ENCODE results near the gene DSTYK. TPM values are rescaled to one million over a fixed set of nuclear protein-coding genes. Genes with fewer than 3 reads are reported as not detected.
"Not testable (repeated sequence)": the region's sequence is repeated elsewhere in the genome, so short reads cannot be mapped to it uniquely, and the experiment has no call there.

The DSTYK gene
- total RNA-seq, 3 donors from 2014 or later = 13.8 to 15.9 (median 15.0) TPM

GRCh38 chr1:205233986-205234385 is 22.5 kb upstream of the DSTYK start:
- H3K36me3 Mint-ChIP-seq (ENCODE audit: insufficient read depth); H3K9me3 Mint-ChIP-seq; DNase-seq; H3K27me3 Mint-ChIP-seq (ENCODE audit: low read depth); H3K4me3 Mint-ChIP-seq; ATAC-seq: not testable (repeated sequence)
- peaks cover 30% of the 10 kb centered on the region for H3K4me1 Mint-ChIP-seq (ENCODE audit: low read depth)

GRCh38 chr1:205232945-205233397 is 21.5 kb upstream of the DSTYK start:
- peaks cover 30% of the 10 kb centered on the region for H3K4me1 Mint-ChIP-seq (ENCODE audit: low read depth)
- ATAC-seq = no peak
- no peaks in the 10 kb centered on the region for H3K36me3 Mint-ChIP-seq (ENCODE audit: insufficient read depth)

GRCh38 chr1:205232127-205232820 is 20.8 kb upstream of the DSTYK start:
- Mint-ChIP-seq H3K9me3 (no peaks in the 10 kb centered on the region), H3K36me3 (ENCODE audit: insufficient read depth) (no peaks in the 10 kb centered on the region), H3K4me1 (ENCODE audit: low read depth) (peaks cover 26% of the 10 kb centered on the region), H3K27me3 (ENCODE audit: low read depth) (no peaks in the 10 kb centered on the region), H3K4me3 (no peak overlapping the region)
- DNase-seq (no peak), ATAC-seq (no peak)

More at GRCh38 chr1:205232945-205233397, 21.5 kb upstream of the DSTYK start:
- H3K9me3 Mint-ChIP-seq = no peaks in the 10 kb centered on the region
- no peak for DNase-seq
- H3K27me3 Mint-ChIP-seq (ENCODE audit: low read depth) = no peaks in the 10 kb centered on the region
- H3K4me3 Mint-ChIP-seq = no peak overlapping the region

GRCh38 chr1:205230982-205231381 is 19.5 kb upstream of the DSTYK start:
- ATAC-seq (no peak), DNase-seq (no peak)
- peaks cover 26% of the 10 kb centered on the region for H3K4me1 Mint-ChIP-seq (ENCODE audit: low read depth)
- H3K27me3 Mint-ChIP-seq (ENCODE audit: low read depth) = peaks cover 8% of the 10 kb centered on the region
- H3K9me3 Mint-ChIP-seq = no peaks in the 10 kb centered on the region
- H3K4me3 Mint-ChIP-seq = no peak overlapping the region
- H3K36me3 Mint-ChIP-seq (ENCODE audit: insufficient read depth) = no peaks in the 10 kb centered on the region

GRCh38 chr1:205229916-205230700 is 18.6 kb upstream of the DSTYK start:
- Mint-ChIP-seq H3K36me3 (ENCODE audit: insufficient read depth) (no peaks in the 10 kb centered on the region), H3K4me3 (peak overlapping the region; percentile 92), H3K4me1 (ENCODE audit: low read depth) (peaks cover 26% of the 10 kb centered on the region), H3K27me3 (ENCODE audit: low read depth) (peaks cover 10% of the 10 kb centered on the region), H3K9me3 (no peaks in the 10 kb centered on the region)
- ATAC-seq (no peak), DNase-seq (no peak)

- peak; percentile 60 to 67 for ATAC-seq
- Mint-ChIP-seq H3K36me3 (ENCODE audit: insufficient read depth) (no peaks in the 10 kb centered on the region), H3K9me3 (no peaks in the 10 kb centered on the region), H3K4me1 (ENCODE audit: low read depth) (peaks cover 26% of the 10 kb centered on the region), H3K4me3 (peak overlapping the region; percentile 92), H3K27me3 (ENCODE audit: low read depth) (peaks cover 10% of the 10 kb centered on the region)
- DNase-seq = peak; percentile 60
Observed at GRCh38 chr1:205229399-205229871, 17.9 kb upstream of the DSTYK start.

GRCh38 chr1:205228093-205228521 is 16.6 kb upstream of the DSTYK start:
- DNase-seq (no peak), ATAC-seq (peak; percentile 23 to 26)
- Mint-ChIP-seq H3K36me3 (ENCODE audit: insufficient read depth) (no peaks in the 10 kb centered on the region), H3K27me3 (ENCODE audit: low read depth) (peaks cover 12% of the 10 kb centered on the region), H3K9me3 (no peaks in the 10 kb centered on the region), H3K4me1 (ENCODE audit: low read depth) (peaks cover 23% of the 10 kb centered on the region), H3K4me3 (peak overlapping the region; percentile 92)

- Mint-ChIP-seq H3K4me3 (peak within 1 kb of the TSS; percentile 92), H3K4me1 (ENCODE audit: low read depth) (peaks cover 20% of the 10 kb centered on the region), H3K36me3 (ENCODE audit: insufficient read depth) (no peaks in the 10 kb centered on the region), H3K27me3 (ENCODE audit: low read depth) (peaks cover 14% of the 10 kb centered on the region), H3K9me3 (no peaks in the 10 kb centered on the region)
- ATAC-seq (peak; percentile 87 to 91), DNase-seq (peak; percentile 75)
Observed at GRCh38 chr1:205227584-205228013, 16.1 kb upstream of the DSTYK start, which contains the start of gene TMCC2. Gene TMCC2 (plus strand): TSS chr1:205227946. CDS start chr1:205228565, 619 bp downstream.

GRCh38 chr1:205226868-205227583 is 15.5 kb upstream of the DSTYK start:
- Mint-ChIP-seq H3K36me3 (ENCODE audit: insufficient read depth) (no peaks in the 10 kb centered on the region), H3K4me3 (peak overlapping the region; percentile 74), H3K9me3 (no peaks in the 10 kb centered on the region), H3K27me3 (ENCODE audit: low read depth) (peaks cover 14% of the 10 kb centered on the region), H3K4me1 (ENCODE audit: low read depth) (peaks cover 20% of the 10 kb centered on the region)
- DNase-seq = no peak
- no peak for ATAC-seq

- ATAC-seq (no peak), DNase-seq (no peak)
- Mint-ChIP-seq H3K4me3 (no peak overlapping the region), H3K27me3 (ENCODE audit: low read depth) (peaks cover 14% of the 10 kb centered on the region), H3K9me3 (no peaks in the 10 kb centered on the region), H3K36me3 (ENCODE audit: insufficient read depth) (no peaks in the 10 kb centered on the region), H3K4me1 (ENCODE audit: low read depth) (peaks cover 20% of the 10 kb centered on the region)
Observed at GRCh38 chr1:205225901-205226765, 14.6 kb upstream of the DSTYK start.

- ATAC-seq = no peak
- no peak for DNase-seq
- Mint-ChIP-seq H3K36me3 (ENCODE audit: insufficient read depth) (no peaks in the 10 kb centered on the region), H3K4me3 (no peak overlapping the region), H3K27me3 (ENCODE audit: low read depth) (peaks cover 14% of the 10 kb centered on the region), H3K4me1 (ENCODE audit: low read depth) (peaks cover 15% of the 10 kb centered on the region), H3K9me3 (no peaks in the 10 kb centered on the region)
Observed at GRCh38 chr1:205224736-205225135, 13.2 kb upstream of the DSTYK start.

- DNase-seq (no peak), ATAC-seq (no peak)
- Mint-ChIP-seq H3K9me3 (no peaks in the 10 kb centered on the region), H3K27me3 (ENCODE audit: low read depth) (peaks cover 9% of the 10 kb centered on the region), H3K36me3 (ENCODE audit: insufficient read depth) (no peaks in the 10 kb centered on the region), H3K4me1 (ENCODE audit: low read depth) (peaks cover 2% of the 10 kb centered on the region), H3K4me3 (no peak overlapping the region)
Observed at GRCh38 chr1:205220421-205220820, 8.9 kb upstream of the DSTYK start.

GRCh38 chr1:205217418-205217817 is 5.9 kb upstream of the DSTYK start:
- H3K4me1 Mint-ChIP-seq (ENCODE audit: low read depth) = peaks cover 11% of the 10 kb centered on the region
- no peak for DNase-seq
- H3K4me3 Mint-ChIP-seq = no peak overlapping the region
- peaks cover 5% of the 10 kb centered on the region for H3K27me3 Mint-ChIP-seq (ENCODE audit: low read depth)
- ATAC-seq = no peak
- no peaks in the 10 kb centered on the region for H3K36me3 Mint-ChIP-seq (ENCODE audit: insufficient read depth)
- H3K9me3 Mint-ChIP-seq = no peaks in the 10 kb centered on the region
